Choroid plexus epithelial cell (primary cell): Measurements from ENCODE around the gene EXOC6B.
A peak's percentile ranks its signal among the peaks of the same experiment; 100 is the strongest.

Experiments
- DNase-seq: peaks from one replicate; pipeline ENCODE4 v3.0.0-alpha.2; 2010; ENCODE audit warnings: low read depth
- H3K4me3 ChIP-seq: 2 replicates; pipeline ENCODE4 v1.5.1; 2011; ENCODE audit warnings: low read depth, mild to moderate bottlenecking, control low read depth, low read length, moderate library complexity
- CTCF ChIP-seq: conservative IDR thresholded peaks from 2 replicates; pipeline ENCODE4 v1.5.1; 2011; ENCODE audit warnings: low read depth, mild to moderate bottlenecking, control low read depth, inconsistent platforms, low read length, moderate library complexity

The EXOC6B gene

GRCh38 chr2:72166279-72166678, 659.6 kb downstream of the EXOC6B start:
- TF ChIP-seq CTCF = no peak
- DNase-seq = peak; percentile 41
- no peak overlapping the region for H3K4me3 ChIP-seq

- peak; percentile 58 for DNase-seq
- TF ChIP-seq CTCF = no peak
Measured at GRCh38 chr2:72165792-72166191, 660.0 kb downstream of the EXOC6B start.

GRCh38 chr2:72162574-72162973, 663.3 kb downstream of the EXOC6B start:
- no peak overlapping the region for H3K4me3 ChIP-seq
- TF ChIP-seq CTCF = no peak
- no peak for DNase-seq

More at GRCh38 chr2:72165792-72166191, 660.0 kb downstream of the EXOC6B start:
- no peak overlapping the region for H3K4me3 ChIP-seq

GRCh38 chr2:72159211-72159993, 666.4 kb downstream of the EXOC6B start:
- no peak overlapping the region for H3K4me3 ChIP-seq
- no peak for TF ChIP-seq CTCF
- DNase-seq = no peak

- no peak for TF ChIP-seq CTCF
- H3K4me3 ChIP-seq = no peak overlapping the region
- DNase-seq = no peak
Measured at GRCh38 chr2:72157871-72158771, 667.7 kb downstream of the EXOC6B start.

GRCh38 chr2:72156872-72157271, 669.0 kb downstream of the EXOC6B start:
- no peak overlapping the region for H3K4me3 ChIP-seq
- TF ChIP-seq CTCF = no peak
- no peak for DNase-seq
